ENCODE data around the gene PARD3B.

- TF ChIP-seq POLR2A (IDR thresholded peaks at IDR 0.05; ENCODE audit: low read length) (no peak), GATA1 (IDR thresholded peaks at IDR 0.05; ENCODE audit: low read depth, low read length) (no peak)
Observed at GRCh38 chr2:205177546-205177945, 632.3 kb downstream of the PARD3B start.

Measured in erythroblast (primary cell).